22Rv1 (cell line): ENCODE measurements around the gene STOX1.
"Not testable (repeated sequence)": the region's sequence is repeated elsewhere in the genome, so short reads cannot be mapped to it uniquely, and the experiment has no call there.

Source experiments
- H3K27ac ChIP-seq: fragments of 450-650 bp; 2 replicates; pipeline ENCODE4 v1.5.1; 2017
- CTCF ChIP-seq: fragments of 450-650 bp; IDR thresholded peaks from 2 replicates; pipeline ENCODE4 v1.5.1; 2017; ENCODE audit warnings: mild to moderate bottlenecking
- ZFX ChIP-seq: fragments of 450-650 bp; IDR thresholded peaks from 2 replicates; pipeline ENCODE4 v1.6.1; 2017; ENCODE audit warnings: antibody characterized with exemption, borderline replicate concordance

Gene STOX1

GRCh38 chr10:68864611-68865010, 37.3 kb downstream of the STOX1 start:
- H3K27ac ChIP-seq: no peak overlapping the region
- TF ChIP-seq ZFX (no peak), CTCF (no peak)

GRCh38 chr10:68868173-68868572, 40.8 kb downstream of the STOX1 start:
- not testable (repeated sequence) for H3K27ac ChIP-seq

- H3K27ac ChIP-seq: no peak overlapping the region
These were observed 42.3 kb downstream of the STOX1 start for GRCh38 chr10:68869623-68870022.

GRCh38 chr10:68870061-68870460, 42.7 kb downstream of the STOX1 start:
- TF ChIP-seq CTCF (no peak), ZFX (no peak)

More at GRCh38 chr10:68869623-68870022, 42.3 kb downstream of the STOX1 start:
- TF ChIP-seq CTCF (no peak), ZFX (no peak)

GRCh38 chr10:68870545-68871104, 43.3 kb downstream of the STOX1 start:
- TF ChIP-seq CTCF (no peak), ZFX (no peak)
- no peak overlapping the region for H3K27ac ChIP-seq

More at GRCh38 chr10:68870061-68870460, 42.7 kb downstream of the STOX1 start:
- no peak overlapping the region for H3K27ac ChIP-seq

GRCh38 chr10:68871105-68871711, 43.9 kb downstream of the STOX1 start:
- TF ChIP-seq CTCF: no peak
- no peak for TF ChIP-seq ZFX
- no peak overlapping the region for H3K27ac ChIP-seq

GRCh38 chr10:68871731-68872342, 44.5 kb downstream of the STOX1 start:
- TF ChIP-seq CTCF: no peak
- no peak for TF ChIP-seq ZFX
- no peak overlapping the region for H3K27ac ChIP-seq
